ENCODE results near the gene DENND1A. TPM values are rescaled to one million over a fixed set of nuclear protein-coding genes. Genes with fewer than 3 reads are reported as not detected.
"Not testable (repeated sequence)": the region's sequence is repeated elsewhere in the genome, so short reads cannot be mapped to it uniquely, and the experiment has no call there.

Gene DENND1A
- total RNA-seq, 2 donors from 2014 or later, result 17.8 to 36.6 TPM

DNA sequence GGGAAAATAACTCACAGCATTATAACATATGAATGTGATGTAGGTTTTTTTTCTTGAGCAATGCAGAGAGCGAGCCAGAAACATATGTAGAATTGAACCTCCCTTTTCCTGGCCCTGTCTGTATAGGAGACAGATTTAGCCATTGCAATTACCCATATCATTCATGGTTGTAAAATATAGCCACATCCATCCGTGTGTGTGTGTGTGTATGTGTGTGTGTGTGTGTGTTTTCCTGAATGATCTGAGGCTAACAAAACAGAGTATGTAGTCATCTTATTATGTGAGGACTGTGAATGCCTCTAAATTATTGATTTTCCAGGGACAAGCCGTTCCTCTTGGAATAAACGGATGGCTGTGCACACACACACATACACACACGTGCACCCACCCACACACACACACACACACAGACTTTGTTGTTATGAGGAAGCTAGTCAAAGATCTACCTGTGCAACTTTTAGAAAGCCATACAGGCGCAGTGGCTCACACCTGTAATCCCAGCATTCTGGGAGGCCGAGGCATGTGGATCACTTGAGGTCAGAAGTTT is 11.7 kb upstream of the DENND1A start:
- H3K9me3 ChIP-seq, result no peaks in the 10 kb centered on the region

DNA sequence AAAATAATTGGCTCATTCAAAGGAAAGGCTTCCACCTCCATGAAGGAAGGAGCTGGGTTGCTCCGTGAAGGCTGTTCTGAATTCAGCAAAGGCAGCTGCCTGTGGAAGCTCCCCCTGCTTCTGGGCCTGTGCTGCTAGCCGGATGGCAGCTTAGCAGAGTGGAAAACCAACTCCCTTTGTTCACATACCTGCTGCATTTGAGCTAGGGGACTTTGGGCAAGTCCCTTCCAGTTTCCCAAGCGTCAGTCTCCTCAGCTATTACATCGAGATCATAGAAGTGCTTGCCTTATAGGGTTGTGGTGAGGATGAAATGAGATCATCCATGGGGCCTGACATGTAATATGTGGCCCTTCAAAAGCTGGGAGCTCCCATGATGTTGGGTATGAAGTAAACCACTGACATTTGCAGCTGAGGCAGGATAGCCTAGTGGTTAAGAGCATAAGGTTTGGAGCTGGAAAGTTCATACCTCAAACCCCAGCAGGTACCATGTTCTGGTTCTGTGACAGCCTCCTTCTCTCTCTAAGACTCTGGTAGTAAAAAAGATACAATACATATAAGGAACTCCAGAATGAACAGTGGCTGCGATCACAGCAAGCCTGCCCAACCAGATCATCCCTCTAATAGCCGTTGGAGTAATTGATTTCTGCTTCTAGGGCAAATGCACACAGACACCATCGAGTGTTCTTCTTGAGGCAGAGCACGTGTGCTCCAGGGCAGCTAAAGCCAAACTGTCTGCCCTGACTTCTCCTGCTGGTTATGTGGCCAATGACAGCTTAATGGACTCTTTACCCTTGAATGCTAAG is 11.0 kb upstream of the DENND1A start:
- no peaks in the 10 kb centered on the region for H3K4me1 ChIP-seq (ENCODE audit: control insufficient read depth in 1 of 2, low read depth in 2 of 2)
- H3K36me3 ChIP-seq, result no peaks in the 10 kb centered on the region
- no peak for DNase-seq (ENCODE audit: low spot score)
- ATAC-seq (ENCODE audit: insufficient number of reproducible peaks, low FRiP score, low read depth), result no peak
- H3K9me3 ChIP-seq, result no peaks in the 10 kb centered on the region
- H3K27me3 ChIP-seq (replicated peaks; ENCODE audit: insufficient read depth), result no peaks in the 10 kb centered on the region
- TF ChIP-seq, protein P1, sequence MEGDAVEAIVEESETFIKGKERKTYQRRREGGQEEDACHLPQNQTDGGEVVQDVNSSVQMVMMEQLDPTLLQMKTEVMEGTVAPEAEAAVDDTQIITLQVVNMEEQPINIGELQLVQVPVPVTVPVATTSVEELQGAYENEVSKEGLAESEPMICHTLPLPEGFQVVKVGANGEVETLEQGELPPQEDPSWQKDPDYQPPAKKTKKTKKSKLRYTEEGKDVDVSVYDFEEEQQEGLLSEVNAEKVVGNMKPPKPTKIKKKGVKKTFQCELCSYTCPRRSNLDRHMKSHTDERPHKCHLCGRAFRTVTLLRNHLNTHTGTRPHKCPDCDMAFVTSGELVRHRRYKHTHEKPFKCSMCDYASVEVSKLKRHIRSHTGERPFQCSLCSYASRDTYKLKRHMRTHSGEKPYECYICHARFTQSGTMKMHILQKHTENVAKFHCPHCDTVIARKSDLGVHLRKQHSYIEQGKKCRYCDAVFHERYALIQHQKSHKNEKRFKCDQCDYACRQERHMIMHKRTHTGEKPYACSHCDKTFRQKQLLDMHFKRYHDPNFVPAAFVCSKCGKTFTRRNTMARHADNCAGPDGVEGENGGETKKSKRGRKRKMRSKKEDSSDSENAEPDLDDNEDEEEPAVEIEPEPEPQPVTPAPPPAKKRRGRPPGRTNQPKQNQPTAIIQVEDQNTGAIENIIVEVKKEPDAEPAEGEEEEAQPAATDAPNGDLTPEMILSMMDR (IDR thresholded peaks at IDR 0.05), result no peak
- H3K27ac ChIP-seq, result no peak overlapping the region
- no peak overlapping the region for H3K4me3 ChIP-seq

More for the DNA sequence above, 11.7 kb upstream of the DENND1A start:
- Histone ChIP-seq H3K27me3 (replicated peaks; ENCODE audit: insufficient read depth) (no peaks in the 10 kb centered on the region), H3K27ac (no peak overlapping the region), H3K4me1 (ENCODE audit: control insufficient read depth in 1 of 2, low read depth in 2 of 2) (no peaks in the 10 kb centered on the region), H3K36me3 (no peaks in the 10 kb centered on the region), H3K4me3 (no peak overlapping the region)
- ATAC-seq (ENCODE audit: insufficient number of reproducible peaks, low FRiP score, low read depth) (no peak), DNase-seq (ENCODE audit: low spot score) (no peak)
- TF ChIP-seq, protein P1 (IDR thresholded peaks at IDR 0.05), result no peak

DNA sequence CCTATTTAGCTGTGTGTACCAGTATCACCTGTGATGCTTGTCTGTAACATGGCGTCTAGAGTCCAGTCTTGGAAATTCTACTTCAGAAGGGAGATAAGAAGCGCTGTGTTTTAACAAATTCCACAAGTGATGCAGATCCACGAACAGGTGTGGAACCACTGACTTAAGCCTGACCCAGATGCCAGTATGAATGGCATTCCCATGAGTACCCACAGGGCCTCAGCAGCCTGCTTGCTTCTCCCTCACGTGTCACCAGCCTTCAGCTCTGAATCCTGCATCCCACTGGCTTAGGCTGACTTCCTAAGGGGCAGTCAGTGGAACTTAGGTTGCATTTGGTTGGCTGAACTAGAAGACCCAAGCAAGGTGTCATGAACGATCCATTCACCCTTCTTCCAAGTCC is 8.5 kb upstream of the DENND1A start:
- Histone ChIP-seq H3K27ac (no peak overlapping the region), H3K9me3 (no peaks in the 10 kb centered on the region), H3K4me3 (no peak overlapping the region), H3K4me1 (ENCODE audit: control insufficient read depth in 1 of 2, low read depth in 2 of 2) (no peaks in the 10 kb centered on the region), H3K36me3 (no peaks in the 10 kb centered on the region), H3K27me3 (replicated peaks; ENCODE audit: insufficient read depth) (no peaks in the 10 kb centered on the region)
- no peak for DNase-seq (ENCODE audit: low spot score)
- no peak for ATAC-seq (ENCODE audit: insufficient number of reproducible peaks, low FRiP score, low read depth)
- TF ChIP-seq, protein P1 (IDR thresholded peaks at IDR 0.05), result no peak

DNA sequence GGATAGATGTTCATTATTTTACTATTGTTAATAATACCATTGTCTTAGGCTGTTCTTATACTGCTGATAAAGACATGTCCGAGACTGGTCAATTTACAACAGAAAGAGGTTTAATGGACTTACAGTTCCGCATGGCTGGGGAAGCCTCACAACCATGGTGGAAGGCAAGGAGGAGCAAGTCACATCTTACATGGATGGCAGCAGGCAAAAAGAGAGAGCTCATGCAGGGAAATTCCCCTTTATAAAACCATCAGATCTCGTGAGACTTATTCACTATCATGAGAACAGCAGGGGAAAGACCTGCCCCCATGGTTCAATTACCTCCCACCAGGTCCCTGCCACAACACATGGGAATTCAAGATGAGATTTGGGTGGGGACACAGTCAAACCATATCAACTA is 6.6 kb upstream of the DENND1A start:
- not testable (repeated sequence) for H3K4me3 ChIP-seq; H3K4me1 ChIP-seq (ENCODE audit: control insufficient read depth in 1 of 2, low read depth in 2 of 2); DNase-seq (ENCODE audit: low spot score); H3K27ac ChIP-seq; H3K36me3 ChIP-seq; H3K9me3 ChIP-seq; ATAC-seq (ENCODE audit: insufficient number of reproducible peaks, low FRiP score, low read depth); H3K27me3 ChIP-seq (replicated peaks; ENCODE audit: insufficient read depth)

DNA sequence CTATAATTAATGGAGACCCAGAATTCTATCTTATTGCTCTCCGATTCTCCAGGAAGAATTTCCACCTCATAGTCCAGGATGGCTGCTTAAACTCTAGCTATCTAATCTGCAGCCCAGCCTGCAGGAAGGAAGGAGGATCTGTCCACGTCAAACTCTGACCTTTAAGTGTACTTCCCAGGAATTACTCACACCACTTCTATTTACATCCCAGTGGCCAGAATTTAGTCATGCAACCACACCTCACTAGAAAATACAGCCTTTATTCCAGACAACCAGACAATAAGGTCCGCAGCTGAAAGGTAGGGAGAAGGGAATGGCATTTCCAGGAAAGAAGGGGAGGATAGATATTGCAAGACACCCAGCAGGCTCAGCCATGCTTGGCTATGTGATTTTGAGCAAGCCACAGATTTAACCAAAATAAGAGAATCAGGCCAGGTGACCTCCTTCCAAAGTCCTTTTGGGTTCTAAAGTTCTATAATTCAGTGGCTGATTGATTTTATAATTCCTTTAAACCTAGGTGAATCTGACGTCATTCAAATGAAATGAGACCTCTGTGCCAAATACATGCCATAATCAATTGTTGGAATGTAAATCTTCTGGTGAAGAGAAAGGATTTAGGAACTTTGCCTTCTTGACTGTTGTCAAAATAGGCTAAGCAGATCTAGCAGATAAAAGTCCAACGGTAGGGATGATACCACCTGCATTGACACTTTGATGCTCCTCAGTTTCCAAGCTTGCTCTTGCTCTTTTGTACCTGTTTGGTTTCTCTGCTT is 3.7 kb upstream of the DENND1A start:
- ATAC-seq (ENCODE audit: insufficient number of reproducible peaks, low FRiP score, low read depth) (no peak), DNase-seq (ENCODE audit: low spot score) (no peak)
- Histone ChIP-seq H3K36me3 (no peaks in the 10 kb centered on the region), H3K9me3 (no peaks in the 10 kb centered on the region), H3K4me1 (ENCODE audit: control insufficient read depth in 1 of 2, low read depth in 2 of 2) (peaks cover 4 to 11% of the 10 kb centered on the region in 2 donors), H3K27me3 (replicated peaks; ENCODE audit: insufficient read depth) (no peaks in the 10 kb centered on the region), H3K27ac (no peak overlapping the region), H3K4me3 (no peak overlapping the region)
- TF ChIP-seq, protein P1 (IDR thresholded peaks at IDR 0.05), result no peak

Measured in thoracic aorta (tissue), 2 donors.